Retina (tissue), 1 donor: Measurements from ENCODE around the gene ELK3.

ENCODE experiments used
- DNase-seq: peaks from one replicate; pipeline ENCODE4 v3.0.0-alpha.2; 2016

Gene ELK3

DNA sequence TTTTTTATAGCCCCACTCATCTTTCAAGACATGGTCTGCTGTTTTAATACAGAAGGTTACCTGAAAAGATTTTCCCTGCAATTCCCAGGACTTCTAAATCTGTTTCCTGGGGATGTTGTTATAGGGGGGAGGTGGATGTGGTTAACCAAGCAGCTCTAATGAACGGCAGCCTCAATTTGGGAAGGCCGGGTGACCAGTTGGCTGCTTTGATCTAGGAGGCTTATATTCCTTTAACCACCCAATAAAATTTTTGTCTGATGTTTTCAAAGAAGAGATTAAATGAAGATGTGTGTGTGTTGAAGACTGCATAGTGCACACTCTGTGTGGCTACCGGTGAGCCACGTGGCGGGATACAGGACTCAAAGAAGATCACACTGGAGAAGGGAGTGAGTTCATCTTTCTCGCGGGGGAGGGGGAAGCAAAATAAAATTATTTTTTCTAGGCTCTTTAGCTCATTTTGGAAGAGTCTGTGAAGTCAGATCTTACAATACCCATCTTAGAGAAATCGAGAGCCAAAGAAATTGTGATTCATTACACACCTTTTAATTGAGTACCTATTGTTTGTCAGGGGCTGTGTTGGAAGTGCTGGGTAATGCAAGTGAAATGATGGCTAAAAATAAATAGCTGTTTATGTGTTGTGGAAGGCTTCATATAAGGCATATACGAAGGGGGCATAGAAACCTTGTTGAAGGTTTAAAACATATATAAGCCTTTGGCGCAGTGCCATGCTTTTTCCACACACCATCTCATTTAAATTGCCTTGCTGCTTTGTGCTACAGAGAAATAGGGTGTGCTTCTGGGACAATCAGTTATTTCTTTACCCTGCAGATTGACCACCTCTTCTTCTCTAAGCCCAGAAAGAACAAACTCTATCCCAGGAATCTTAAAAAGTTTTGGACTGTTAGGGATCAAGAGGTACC lies 18.5 kb downstream of the ELK3 start:
- DNase-seq: no peak

DNA sequence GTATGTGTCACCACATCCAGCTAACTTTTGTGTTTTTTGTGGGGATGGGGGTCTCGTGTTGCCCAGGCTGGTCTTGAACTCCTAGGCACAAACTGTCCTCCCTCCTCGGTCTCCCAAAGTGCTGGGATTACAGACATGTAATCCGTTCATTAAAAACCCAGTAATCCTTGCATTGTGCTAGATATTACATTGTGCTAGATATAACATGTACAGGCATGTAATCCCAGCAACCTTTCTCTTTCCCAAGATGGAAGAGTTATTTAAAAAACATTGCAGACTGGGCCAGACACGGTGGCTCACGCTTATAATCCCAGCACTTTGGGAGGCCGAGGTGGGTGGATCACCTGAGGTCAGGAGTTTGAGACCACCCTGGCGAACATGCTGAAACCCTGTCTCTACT lies 19.7 kb downstream of the ELK3 start:
- no peak for DNase-seq

DNA sequence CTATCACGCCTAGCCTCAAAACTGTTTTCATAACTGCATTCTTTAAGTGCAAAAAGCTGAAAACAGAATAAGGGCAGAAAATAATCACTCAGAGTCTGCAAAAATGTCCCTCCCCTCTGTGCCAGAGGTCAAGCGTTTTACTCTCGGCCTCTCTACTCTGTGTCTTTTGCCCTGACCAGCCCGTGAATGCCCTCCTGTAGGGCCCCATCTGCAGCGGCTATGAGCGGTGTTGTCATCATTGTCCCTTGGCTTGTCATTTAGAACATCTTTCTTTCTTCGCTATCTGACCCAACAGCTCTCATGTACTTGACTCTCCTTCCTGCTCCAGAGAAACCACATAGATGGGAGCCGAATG lies 21.7 kb downstream of the ELK3 start:
- no peak for DNase-seq

DNA sequence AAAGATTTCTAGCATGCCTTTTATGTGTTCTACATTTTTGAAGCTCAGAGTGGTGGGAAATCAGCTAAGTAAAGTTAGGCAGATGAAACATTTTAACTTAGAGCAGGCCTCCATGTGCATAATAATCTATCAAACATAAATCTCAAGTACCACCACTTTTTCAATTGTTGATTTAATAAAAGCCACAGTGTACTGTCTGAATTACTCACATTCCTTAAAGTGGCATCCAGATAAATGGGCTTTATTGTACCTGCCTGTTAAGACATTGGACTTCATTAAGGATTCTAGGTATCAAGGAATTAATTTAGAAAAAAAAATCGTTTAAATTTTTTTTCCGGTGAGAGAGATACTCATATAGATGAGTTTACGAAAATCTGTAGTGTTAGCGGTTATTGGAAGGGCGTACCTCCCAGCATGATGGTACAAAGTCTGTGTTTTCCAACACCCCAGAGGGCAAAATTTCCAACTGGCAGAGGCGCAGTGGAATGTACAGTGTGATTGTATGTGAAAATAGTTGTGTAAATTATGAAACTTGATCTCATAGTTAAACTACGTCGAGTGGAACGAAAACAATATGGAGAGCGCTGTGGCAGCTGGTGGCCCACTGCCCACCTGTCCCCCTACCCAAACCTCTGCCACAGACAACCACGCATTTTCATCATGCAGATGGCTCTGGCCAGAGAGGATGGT lies 25.0 kb downstream of the ELK3 start:
- no peak for DNase-seq

DNA sequence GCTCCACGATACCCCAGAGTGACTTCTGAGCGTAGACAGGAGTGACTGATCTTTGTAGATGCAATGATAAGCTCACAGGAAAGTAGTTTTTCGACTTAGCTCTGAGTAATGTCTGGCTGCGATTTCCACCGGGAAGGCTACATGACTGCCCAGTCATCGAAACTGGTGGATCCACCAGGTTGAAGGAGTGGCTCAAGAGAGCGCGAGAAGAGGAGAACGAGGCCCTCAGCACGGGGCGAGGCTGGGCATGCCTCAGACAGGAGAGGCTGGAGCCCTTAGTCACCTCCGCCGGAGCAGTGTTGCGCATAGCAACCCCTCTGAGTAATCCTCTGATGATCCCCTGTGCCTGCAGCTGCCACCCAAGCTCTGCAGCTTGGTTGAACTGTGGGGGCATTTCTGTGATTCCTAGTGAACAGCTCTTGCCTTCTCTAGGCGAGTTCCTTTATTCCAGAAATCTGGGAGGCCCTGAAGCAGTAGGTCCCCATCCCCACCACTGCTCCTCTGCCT lies 25.6 kb downstream of the ELK3 start:
- DNase-seq: no peak

DNA sequence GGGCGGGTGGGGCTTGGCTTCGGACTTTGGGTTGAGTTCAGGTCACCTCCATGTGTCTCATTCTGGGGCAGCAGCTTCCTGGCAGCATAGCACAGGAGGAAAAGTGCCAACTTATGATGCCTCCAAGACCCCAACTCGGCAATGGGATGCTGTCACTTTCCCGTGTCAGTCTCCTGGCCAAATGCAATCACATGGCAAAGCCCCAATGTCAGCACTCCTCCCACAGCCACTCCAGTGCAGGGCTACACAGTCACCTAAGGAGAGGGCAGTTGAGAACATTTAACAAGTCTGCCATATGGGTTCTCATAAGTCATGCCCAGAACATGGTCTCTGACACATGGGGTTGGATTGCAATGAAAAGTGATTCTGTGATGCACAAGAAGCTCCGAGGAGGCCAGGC lies 26.7 kb downstream of the ELK3 start:
- no peak for DNase-seq

DNA sequence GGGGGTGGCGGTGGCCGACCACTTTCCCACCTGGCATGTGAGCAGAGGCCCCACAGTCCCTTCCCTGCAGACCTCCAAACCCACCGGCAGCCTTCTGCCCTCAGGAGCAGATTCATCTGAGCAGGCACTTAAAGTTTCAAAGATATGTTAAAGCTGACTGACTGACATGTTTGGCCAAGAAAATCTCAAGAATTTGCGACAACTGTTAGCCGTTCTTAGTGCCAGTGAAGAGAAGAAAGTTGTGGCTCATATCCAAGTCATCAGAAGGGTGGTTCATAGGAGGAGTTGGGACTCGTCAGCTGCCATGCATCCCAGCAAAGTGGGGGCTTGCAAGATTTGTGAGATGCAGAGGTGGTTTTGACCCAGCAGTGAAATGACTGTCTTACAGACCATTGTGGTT lies 27.2 kb downstream of the ELK3 start:
- no peak for DNase-seq

DNA sequence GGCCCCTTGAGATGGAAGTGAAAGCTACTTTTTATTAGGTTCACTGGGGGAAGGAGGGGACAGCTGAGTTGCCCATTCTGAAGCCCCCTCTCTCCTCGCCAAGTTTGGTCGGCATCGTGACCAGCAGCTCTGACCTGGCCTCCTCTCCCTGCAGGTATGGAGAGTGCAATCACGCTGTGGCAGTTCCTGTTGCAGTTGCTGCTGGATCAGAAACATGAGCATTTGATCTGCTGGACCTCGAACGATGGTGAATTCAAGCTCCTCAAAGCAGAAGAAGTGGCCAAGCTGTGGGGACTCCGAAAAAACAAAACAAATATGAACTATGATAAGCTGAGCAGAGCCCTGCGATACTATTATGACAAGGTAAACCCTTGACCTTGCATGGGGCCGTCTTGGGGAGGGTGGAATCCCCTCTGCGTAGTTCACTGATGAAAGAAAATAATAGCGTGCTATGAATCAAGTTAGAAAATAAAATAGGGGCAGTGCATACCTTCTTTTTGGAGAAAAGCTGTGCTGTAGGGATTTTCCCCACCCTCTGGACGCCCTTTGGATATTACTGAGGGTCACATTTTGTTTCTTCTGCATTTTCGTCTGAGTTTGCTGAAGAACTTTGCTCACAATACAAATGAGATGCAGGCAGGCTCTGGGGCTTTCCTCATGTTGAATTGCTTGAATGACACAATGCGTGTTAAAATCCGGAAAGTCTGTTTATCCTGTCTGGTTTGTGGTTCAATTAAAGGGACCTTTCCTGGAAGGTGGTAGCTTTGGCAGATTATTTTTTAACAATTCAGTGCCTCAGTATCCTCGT lies 29.4 kb downstream of the ELK3 start:
- DNase-seq: no peak

DNA sequence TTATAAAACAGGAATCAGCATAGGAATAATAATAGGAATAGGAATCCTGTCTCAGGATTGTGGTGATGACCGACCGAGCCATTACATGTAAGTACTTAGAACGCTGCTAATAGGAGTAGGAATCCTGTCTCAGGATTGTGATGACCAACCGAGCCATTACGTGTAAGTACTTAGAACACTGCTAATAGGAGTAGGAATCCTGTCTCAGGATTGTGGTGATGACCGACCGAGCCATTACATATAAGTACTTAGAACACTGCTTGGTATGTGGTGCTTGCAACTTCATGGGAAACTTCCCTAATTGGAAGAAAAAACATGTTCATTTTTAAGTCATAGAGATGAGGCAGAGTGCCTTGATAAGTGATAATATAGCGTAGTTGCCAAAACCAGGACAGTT lies 30.0 kb downstream of the ELK3 start:
- DNase-seq: no peak

DNA sequence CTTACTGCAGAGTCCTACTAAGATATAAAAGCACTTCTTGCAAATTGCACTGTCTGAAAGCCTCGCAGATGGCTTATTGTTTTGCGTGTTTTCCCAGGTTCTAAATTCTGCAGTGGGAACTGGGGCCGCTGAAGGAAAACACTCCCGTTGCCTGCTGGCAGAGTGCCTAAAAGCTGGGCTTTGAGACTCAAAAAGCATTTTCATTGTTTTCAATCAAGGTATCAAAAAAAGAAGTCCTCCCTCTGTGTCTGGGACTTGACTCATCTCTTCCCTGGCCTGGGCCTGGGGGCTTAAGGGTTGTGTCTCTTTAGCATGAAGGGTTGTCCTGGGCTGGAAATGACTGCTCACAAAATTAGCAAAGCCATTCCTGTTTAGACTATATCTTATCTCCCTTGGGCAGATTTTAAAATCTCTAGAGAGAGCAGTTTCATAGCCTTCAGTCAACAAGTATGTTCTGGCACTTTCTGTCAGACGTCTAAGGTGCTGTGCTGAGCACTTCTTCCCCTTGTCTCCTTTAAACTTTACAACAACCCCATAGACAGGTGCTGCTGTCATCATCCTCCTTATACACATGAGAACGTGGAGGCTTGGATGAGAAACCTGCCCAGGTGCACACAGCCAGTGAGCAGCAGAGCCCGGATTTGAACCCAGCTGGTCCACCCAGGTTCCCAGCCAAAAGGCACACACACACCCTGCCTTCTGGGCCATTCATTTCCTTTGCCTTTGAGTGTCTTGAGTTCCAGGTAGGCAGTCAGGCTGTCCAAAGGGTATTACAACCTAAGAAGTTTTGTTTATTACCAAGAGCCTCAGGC lies 31.1 kb downstream of the ELK3 start:
- DNase-seq: no peak

DNA sequence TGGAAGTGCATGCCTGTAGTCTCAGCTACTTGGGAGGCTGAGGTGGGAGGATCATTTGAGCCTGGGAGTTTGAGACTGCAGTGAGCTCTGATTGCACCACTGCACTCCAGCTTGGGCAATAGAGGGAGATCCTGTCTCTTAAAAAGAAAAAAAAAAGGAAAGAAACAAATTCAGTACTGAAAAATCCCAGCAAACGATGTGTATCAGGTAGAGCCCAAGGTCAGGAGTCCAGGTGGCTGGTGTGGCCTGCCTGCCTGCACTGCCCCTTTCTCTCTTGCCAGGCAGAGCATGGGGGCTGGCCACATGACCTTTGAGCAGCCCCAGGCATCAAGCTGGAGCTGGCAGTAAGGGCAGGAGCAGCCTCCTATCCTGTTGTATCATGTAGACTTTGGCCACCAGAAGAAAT lies 31.8 kb downstream of the ELK3 start:
- no peak for DNase-seq

DNA sequence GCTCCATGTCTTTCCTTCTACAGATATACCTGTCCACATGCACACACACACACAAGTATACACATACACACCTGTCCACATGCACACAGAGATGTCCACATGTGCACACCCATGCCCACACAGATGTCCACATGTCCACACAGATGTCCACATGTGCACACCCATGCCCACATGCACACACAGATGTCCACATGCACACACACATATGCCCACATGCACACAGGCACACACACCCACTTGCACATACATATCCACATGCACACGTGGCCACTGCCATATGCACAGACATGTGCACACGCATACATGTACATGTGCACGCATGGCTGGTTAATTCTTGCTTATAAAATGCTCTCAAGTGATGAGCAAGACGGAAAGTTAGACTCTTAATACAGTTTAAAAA lies 32.2 kb downstream of the ELK3 start:
- no peak for DNase-seq

DNA sequence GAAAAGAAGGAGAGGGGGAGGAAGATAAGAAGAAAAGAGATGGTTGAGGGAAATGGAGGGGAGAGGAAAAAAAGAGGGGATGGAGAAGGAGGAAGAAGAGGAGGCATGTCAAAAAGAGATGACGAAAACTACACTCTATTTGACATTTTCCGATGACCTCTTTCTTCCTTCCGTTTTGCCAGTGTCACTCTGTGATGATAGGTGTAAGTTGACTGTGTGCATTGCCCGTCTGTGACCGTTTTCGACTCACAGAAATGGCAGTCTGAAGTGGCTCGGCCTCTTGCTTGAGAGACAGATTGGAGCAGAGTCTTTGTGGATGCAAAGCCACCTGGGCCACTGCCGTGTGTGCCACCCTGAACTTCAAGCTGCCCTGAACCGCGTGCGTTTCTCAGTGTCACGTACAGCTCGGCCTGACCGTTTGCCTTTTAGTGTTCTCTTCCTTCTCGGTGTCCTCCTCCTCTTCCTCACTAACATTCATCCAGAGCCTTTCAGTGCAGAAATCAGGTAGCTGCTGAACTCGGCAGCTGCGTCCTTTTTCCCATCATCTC lies 32.7 kb downstream of the ELK3 start:
- no peak for DNase-seq

DNA sequence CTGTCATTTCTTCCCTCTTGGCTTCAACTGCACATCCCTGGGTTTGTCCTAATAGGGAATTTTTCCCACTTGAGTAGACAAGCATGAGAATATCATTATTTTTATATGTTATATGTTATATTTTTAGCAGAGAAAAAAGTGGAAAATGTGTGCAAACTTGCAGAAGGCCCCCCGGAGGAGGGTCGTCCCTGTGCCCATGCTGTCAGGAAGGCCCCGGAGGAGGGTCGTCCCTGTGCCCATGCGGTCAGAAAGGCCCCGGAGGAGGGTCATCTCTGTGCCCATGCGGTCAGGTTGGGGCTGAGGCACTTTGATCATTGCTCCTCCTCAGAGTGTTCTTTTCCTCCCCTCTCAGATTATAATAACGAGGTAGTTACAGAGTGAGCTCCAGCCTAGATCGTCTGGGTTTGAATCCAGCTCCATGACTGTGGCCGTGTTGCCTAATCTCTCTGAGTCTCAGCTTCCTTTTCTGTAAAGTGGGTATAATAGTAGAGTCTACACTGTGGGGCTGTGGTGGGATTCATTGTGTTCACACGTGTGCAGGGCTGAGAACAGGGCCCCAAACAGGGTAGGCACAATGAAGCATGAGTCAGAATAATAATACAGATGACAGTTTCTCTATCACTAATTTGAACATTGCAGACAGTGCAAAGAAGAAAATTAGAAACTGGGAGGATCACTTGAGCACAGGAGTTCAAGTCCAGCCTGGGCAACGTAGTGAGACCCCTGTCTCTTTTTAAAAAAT lies 33.4 kb downstream of the ELK3 start:
- no peak for DNase-seq

DNA sequence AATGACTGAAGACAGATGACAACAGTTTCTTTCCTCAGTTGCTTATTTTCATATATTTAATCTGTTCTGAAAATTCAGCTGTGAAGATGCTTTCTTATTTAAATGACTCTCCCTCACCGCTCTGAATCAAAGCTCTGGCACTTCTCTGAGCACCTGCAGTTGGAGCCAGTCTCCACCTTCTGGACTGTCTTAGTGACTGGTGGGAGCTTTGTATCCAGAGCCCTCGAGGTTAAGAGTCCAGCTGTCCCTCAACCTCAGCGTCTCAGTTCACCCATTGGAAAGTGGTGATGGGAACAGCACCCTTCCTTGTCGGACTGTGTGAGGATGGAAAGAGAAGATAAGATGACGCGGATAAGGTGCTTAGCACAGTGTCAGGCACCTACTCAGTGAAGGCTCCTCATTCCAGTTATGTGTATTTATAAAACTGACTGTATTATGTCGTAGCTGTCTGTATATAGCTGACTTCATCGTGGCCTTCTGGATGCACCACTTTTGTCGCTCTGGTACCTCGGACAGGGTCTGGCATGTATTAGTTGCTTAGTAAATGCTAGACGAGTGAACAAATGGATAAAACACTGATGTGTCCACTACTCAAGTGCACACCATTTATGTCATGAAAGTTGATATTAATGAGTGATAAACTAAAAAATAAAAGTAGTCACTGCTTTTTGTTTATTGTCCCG lies 34.5 kb downstream of the ELK3 start:
- no peak for DNase-seq

DNA sequence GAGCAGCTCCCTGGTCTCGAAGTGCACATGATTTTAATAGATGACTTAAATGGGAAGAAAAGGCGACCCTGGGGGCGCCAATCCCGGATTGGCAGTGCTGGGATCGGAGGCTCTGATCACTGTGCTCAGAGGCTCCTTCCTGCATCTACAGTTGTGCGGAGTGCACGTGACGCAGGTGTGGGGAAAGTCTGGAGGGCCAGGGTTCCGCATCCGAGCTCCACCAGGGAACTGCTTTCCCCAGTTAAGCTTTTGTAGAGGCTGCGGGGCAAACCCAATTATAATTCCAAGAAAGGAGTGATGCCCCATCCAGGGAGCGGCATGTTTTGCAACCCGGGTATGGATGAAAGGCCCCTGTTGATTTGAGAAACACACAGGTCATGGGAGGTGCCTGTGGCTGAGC lies 36.5 kb downstream of the ELK3 start:
- DNase-seq: no peak

DNA sequence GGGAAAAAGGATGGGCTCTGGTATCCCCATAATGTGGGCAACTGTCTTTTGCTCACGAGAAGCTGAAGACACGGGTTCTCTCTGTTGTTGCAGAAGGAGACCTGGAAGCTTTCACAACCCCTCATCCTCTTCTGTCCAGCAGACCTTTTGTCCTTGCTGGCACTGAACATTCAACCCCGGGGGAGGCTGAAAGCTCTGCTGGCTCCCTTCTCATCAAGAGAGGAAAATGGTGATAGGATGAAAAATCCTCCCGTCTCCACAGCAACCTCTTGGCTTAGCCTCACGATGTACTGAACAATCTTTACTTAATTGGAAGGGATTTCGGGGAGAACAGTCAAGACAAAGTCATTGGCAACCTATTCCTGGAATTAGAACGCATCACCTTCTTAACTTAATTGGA lies 39.0 kb downstream of the ELK3 start:
- DNase-seq: no peak

DNA sequence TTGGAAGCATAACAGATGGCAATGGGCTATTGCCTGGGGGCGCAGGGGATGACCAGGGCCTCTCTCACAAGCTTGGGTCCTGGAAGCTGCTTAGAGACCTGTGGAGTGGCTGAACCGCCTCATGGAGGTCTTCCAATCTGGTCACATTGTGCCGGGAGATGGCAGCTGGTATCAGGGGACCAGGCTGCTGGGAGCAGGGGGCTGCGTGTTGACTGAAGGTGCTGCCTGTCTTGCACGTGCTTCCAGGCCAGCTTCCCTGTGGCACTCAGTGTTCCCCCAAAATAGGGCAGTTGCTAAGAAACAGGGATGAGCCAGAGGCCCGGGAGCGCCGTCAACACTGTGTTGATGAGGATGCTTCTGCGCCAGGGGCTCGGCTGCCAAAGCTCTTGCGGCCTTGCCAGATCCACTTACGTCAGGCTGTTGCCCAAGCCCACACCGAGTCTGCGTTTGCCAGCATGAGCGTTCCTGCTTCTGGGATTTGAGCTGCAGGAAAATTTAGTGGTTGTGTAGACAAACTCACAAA lies 39.8 kb downstream of the ELK3 start:
- peak; percentile 71 for DNase-seq

DNA sequence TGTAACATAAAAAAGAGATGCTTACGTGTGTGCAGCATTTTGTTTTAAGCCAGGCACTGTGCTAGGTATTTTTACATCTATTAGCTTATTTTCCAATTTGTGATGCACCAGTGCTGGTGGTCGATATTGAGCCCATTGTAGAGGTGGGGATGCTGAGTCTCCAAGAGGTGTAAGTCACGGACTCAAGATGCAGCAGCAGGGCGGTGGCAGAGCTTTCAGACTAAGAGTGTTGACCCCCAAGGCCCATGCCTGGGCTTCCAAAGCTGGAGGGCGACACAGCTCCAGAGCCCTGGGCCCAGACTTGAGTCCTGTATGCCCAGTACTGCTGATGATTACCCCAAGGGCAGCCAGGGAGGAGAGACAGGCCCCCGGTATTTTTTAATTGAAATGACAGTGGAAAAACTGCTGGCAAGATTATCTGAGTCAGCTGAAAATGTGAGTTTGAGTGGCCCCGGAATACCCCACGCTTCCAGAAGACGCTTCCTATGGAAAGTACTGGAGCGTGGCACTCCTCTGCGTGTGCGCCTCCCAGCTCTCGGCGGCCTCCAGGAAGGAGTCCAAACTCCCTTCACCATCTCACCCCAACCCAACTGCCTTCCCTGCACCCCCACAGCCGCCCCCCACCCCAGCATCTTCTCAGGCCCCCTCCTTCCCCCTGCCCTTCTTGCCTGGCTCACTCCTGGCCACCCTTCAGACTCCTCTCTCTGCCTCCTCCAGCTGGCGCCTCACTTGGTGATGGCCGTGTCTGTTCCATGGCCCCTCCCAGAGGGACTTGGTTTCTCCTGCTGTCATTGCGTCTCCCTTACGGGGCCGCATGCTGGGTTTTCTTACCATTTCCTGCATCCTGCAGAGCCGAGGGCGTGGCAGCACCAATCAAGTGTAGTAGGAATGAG lies 40.7 kb downstream of the ELK3 start:
- no peak for DNase-seq

DNA sequence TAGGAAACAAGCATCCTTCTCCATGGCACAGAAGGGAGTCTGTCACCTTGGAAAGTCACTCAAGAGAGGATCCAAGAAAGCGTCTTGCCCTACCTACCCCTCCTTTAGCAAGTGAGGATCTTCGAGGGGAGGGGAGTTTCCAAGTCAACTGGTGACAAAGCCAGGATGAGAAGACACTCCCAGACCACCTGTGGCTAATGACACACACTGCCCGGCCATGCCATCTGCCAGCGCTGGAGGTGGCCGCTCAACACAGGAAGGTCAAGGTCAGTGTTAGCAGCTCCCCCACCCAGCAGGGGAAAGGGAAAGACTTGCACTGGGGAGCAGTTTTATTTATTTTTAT lies 41.3 kb downstream of the ELK3 start:
- no peak for DNase-seq
